Spleen (tissue), 11 donors: Measurements from ENCODE around the gene PATL1. TPM values are rescaled to one million over a fixed set of nuclear protein-coding genes. Genes with fewer than 3 reads are reported as not detected.
A peak's percentile ranks its signal among the peaks of the same experiment; 100 is the strongest.

ENCODE experiments used
- DNase-seq: peaks from one replicate; pipeline ENCODE4 v3.0.0-alpha.2; 2020
- H3K27ac ChIP-seq, 8 donors: fragments of 200-600 bp; sonication (generic) in 7 of 8; 1 replicate in 4 of 8; 2 replicates in 4 of 8; pipeline versions ENCODE4 v1.5.0 to v1.8.0; 2016 to 2021; ENCODE audit warnings: inconsistent platforms in 4 of 8, mild to moderate bottlenecking in 4 of 8, moderate library complexity in 1 of 8
- H3K27me3 ChIP-seq, 7 donors: fragments of 200-600 bp; sonication (generic) in 6 of 7; replicated peaks in 1 of 7; 1 replicate in 4 of 7; 2 replicates in 3 of 7; pipeline versions ENCODE4 v1.5.0 to v1.8.0; 2016 to 2021; ENCODE audit warnings: inconsistent platforms in 3 of 7, mild to moderate bottlenecking in 1 of 7
- H3K36me3 ChIP-seq, 6 donors: fragments of 200-600 bp; sonication (generic) in 5 of 6; 1 replicate in 4 of 6; 2 replicates in 2 of 6; pipeline versions ENCODE4 v1.5.0 to v1.8.0; 2016 to 2021; ENCODE audit warnings: inconsistent platforms in 2 of 6
- H3K4me1 ChIP-seq, 6 donors: fragments of 200-600 bp; sonication (generic) in 5 of 6; 1 replicate in 3 of 6; 2 replicates in 3 of 6; pipeline versions ENCODE4 v1.5.0 to v1.8.0; 2016 to 2021; ENCODE audit warnings: inconsistent platforms in 3 of 6
- H3K4me3 ChIP-seq, 8 donors: fragments of 200-600 bp; sonication (generic) in 7 of 8; 1 replicate in 4 of 8; 2 replicates in 4 of 8; pipeline versions ENCODE4 v1.5.0 to v1.8.0; 2016 to 2021; ENCODE audit warnings: inconsistent platforms in 4 of 8, mild to moderate bottlenecking in 4 of 8, moderate library complexity in 2 of 8
- H3K9me3 ChIP-seq, 8 donors: fragments of 200-600 bp; sonication (generic) in 7 of 8; 1 replicate in 4 of 8; 2 replicates in 4 of 8; pipeline versions ENCODE4 v1.5.0 to v1.8.0; 2016 to 2021; ENCODE audit warnings: inconsistent platforms in 4 of 8
- CTCF ChIP-seq, 11 experiments: fragments of 200-600 bp in 7 of 11; fragments of 450-650 bp in 4 of 11; sonication (generic) in 4 of 11; IDR thresholded peaks in 8 of 11; conservative IDR thresholded peaks in 3 of 11; 1 replicate in 7 of 11; 2 replicates in 4 of 11; pipeline versions ENCODE4 v1.4.0 to v1.8.0; 2016 to 2021; ENCODE audit warnings: antibody characterized with exemption in 11 of 11, inconsistent platforms in 4 of 11, mild to moderate bottlenecking in 1 of 11
- POLR2A ChIP-seq, 3 donors: fragments of 450-650 bp; IDR thresholded peaks; one replicate each; pipeline ENCODE4 v1.5.1; 2017; ENCODE audit warnings: antibody characterized with exemption in 3 of 3, mild to moderate bottlenecking in 1 of 3
- POLR2AphosphoS5 ChIP-seq, 3 donors: sonication (generic); formaldehyde crosslinking; IDR thresholded peaks; one replicate each; pipeline ENCODE4 v1.5.1; 2017; ENCODE audit warnings: antibody characterized with exemption in 3 of 3
- WGBS, 5 donors: extraction: QIAGEN DNeasy Blood & Tissue Kit in 3 of 5; methylation state at CpG; one replicate each; pipeline versions ENCODE4 v1.1.5 to v1.1.7; 2013 to 2018; 5-methylcytosine and 5-hydroxymethylcytosine counted together
- intact Hi-C: fragments of 100-400 bp; cut with DNase I; formaldehyde crosslinking; loops from one replicate; pipeline ENCODE4 v1.15.0; 2023; ENCODE audit warnings: low total_unique reads
- polyA plus RNA-seq, 3 donors: library from polyadenylated mRNA; stranded (reverse); fragments of 200-250 nt; gene quantifications; one replicate each; pipeline ENCODE4 v1.2.1, GENCODE V29; 2013
- total RNA-seq, 7 donors: library from RNA; depleted of rRNA in 3 of 7; stranded (reverse); fragments of >200 nt in 3 of 7; fragmentation: NEBNext Ultra II Directional in 4 of 7; extraction: Animal tissue kit (Norgen Biotek cat#: 25700) in 4 of 7; gene quantifications; one replicate each; pipeline versions ENCODE4 v1.1.0 to v1.2.1, GENCODE V29; 2016 to 2021
- donor health status: healthy with polysubstance abuse.
- donor health status: DM: no; HTN: no; CAD: no; lungs with moderate emphysema.
- donor health status: DM: no; HTN: no; CAD: no.
- donor health status: Bipolar disorder and iron deficiency.
- donor health status: healthy.
- donor health status: DM: no; HTN: no; CAD: no.
- donor health status: DM: yes; HTN: yes; CAD: no.

Gene PATL1
- total and polyA plus RNA-seq, 10 donors, result 5.7 to 47.1 (median 26.3) TPM

GRCh38 chr11:59668188-59668949 is 468 bp downstream of the PATL1 start:
- peaks cover 0 to 36% (median 28%) of the 10 kb centered on the region in 6 donors for H3K36me3 ChIP-seq
- TF ChIP-seq CTCF (IDR thresholded peaks at IDR 0.05 in 8 of 11, conservative IDR thresholded peaks at IDR 0.05 in 3 of 11) (peak in 8 of 11 experiments; percentile 9 to 51 (median 22)), POLR2A (IDR thresholded peaks at IDR 0.05) (no peak), POLR2AphosphoS5 (IDR thresholded peaks at IDR 0.05) (no peak)
- 0 to 1% (median 1%) methylated on average over 21 to 39 of the region's 39 CpGs for WGBS, 5 donors
- H3K27me3 ChIP-seq, result no peaks in the 10 kb centered on the region
- peak; percentile 94 for DNase-seq
- intact Hi-C loops, result loop anchor here (10.0 kb wide), 2 partner anchors 54 to 136 kb away; partner anchors contain the start of gene OSBP
- no peaks in the 10 kb centered on the region for H3K9me3 ChIP-seq
- H3K4me1 ChIP-seq, result peaks cover 18 to 64% (median 47%) of the 10 kb centered on the region in 6 donors
- peak overlapping the region; percentile 87 to 99 (median 98) for H3K27ac ChIP-seq
- H3K4me3 ChIP-seq, result peak overlapping the region; percentile 60 to 94 (median 75)

- peak overlapping the region; percentile 60 to 94 (median 75) for H3K4me3 ChIP-seq
- no peaks in the 10 kb centered on the region for H3K9me3 ChIP-seq
- peak overlapping the region; percentile 16 to 99 (median 98) for H3K27ac ChIP-seq
- intact Hi-C loops, result loop anchor here (10.0 kb wide), 2 partner anchors 53 to 137 kb away; partner anchors contain the start of gene OSBP
- H3K27me3 ChIP-seq, result no peaks in the 10 kb centered on the region
- H3K36me3 ChIP-seq, result peaks cover 0 to 41% (median 30%) of the 10 kb centered on the region in 6 donors
- DNase-seq, result no peak
- H3K4me1 ChIP-seq, result peaks cover 18 to 70% (median 51%) of the 10 kb centered on the region in 6 donors
- no peak for TF ChIP-seq POLR2A (IDR thresholded peaks at IDR 0.05)
- no peak for TF ChIP-seq CTCF (IDR thresholded peaks at IDR 0.05 in 8 of 11, conservative IDR thresholded peaks at IDR 0.05 in 3 of 11)
- no peak for TF ChIP-seq POLR2AphosphoS5 (IDR thresholded peaks at IDR 0.05)
- 26 to 50% (median 41%) methylated on average over 3 of the region's 3 CpGs for WGBS, 5 donors
Observed at GRCh38 chr11:59667812-59668187, 1.0 kb downstream of the PATL1 start.

- TF ChIP-seq CTCF (IDR thresholded peaks at IDR 0.05 in 8 of 11, conservative IDR thresholded peaks at IDR 0.05 in 3 of 11), result no peak
- TF ChIP-seq POLR2AphosphoS5 (IDR thresholded peaks at IDR 0.05), result no peak
- no peak for TF ChIP-seq POLR2A (IDR thresholded peaks at IDR 0.05)
- no peaks in the 10 kb centered on the region for H3K9me3 ChIP-seq
- peaks cover 0 to 50% (median 35%) of the 10 kb centered on the region in 6 donors for H3K36me3 ChIP-seq
- no peak for DNase-seq
- no peaks in the 10 kb centered on the region for H3K27me3 ChIP-seq
- H3K27ac ChIP-seq, result peak overlapping the region in 7 of 8 donors; percentile 34 to 99 (median 98)
- 31 to 60% (median 43%) methylated on average over 1 of the region's 1 CpG for WGBS, 5 donors
- peaks cover 24 to 78% (median 57%) of the 10 kb centered on the region in 6 donors for H3K4me1 ChIP-seq
- H3K4me3 ChIP-seq, result peak overlapping the region in 3 of 8 donors; percentile 75 to 94 (median 76)
- intact Hi-C loops, result loop anchor here (10.0 kb wide), 2 partner anchors 52 to 138 kb away; partner anchors contain the start of gene OSBP
Observed at GRCh38 chr11:59666969-59667368, 1.9 kb downstream of the PATL1 start.

- Histone ChIP-seq H3K9me3 (no peaks in the 10 kb centered on the region), H3K27ac (peak overlapping the region in 7 of 8 donors; percentile 6 to 70 (median 56)), H3K4me1 (peaks cover 30 to 70% (median 51%) of the 10 kb centered on the region in 6 donors), H3K27me3 (no peaks in the 10 kb centered on the region), H3K4me3 (no peak overlapping the region), H3K36me3 (peaks cover 0 to 100% (median 67%) of the 10 kb centered on the region in 6 donors)
- intact Hi-C loops, result loop anchor here (10.0 kb wide), 2 partner anchors 46 to 144 kb away; partner anchors contain the start of gene OSBP
- DNase-seq, result no peak
- whole genome bisulfite sequencing, 5 donors, result 65 to 88% (median 82%) methylated on average over 1 of the region's 1 CpG
- no peak for TF ChIP-seq CTCF (IDR thresholded peaks at IDR 0.05 in 8 of 11, conservative IDR thresholded peaks at IDR 0.05 in 3 of 11)
- no peak for TF ChIP-seq POLR2A (IDR thresholded peaks at IDR 0.05)
- no peak for TF ChIP-seq POLR2AphosphoS5 (IDR thresholded peaks at IDR 0.05)
Observed at GRCh38 chr11:59660621-59661020, 8.2 kb downstream of the PATL1 start.
